Prostate gland (tissue), 2 donors: Measurements from ENCODE around the gene ZSWIM6.

Experiments used
- CTCF ChIP-seq, 4 experiments: fragments of 200-600 bp in 2 of 4; fragments of 450-650 bp in 2 of 4; sonication (generic) in 2 of 4; IDR thresholded peaks; 1 replicate in 3 of 4; 2 replicates in 1 of 4; pipeline ENCODE4 v1.5.1; 2016 to 2019; ENCODE audit warnings: antibody characterized with exemption in 4 of 4, mild to moderate bottlenecking in 2 of 4, moderate library complexity in 2 of 4
- POLR2AphosphoS5 ChIP-seq: sonication (generic); formaldehyde crosslinking; IDR thresholded peaks from one replicate; pipeline ENCODE4 v1.6.1; 2017; ENCODE audit warnings: antibody characterized with exemption

GRCh38 chr5:61298580-61298979 is 33.5 kb upstream of the ZSWIM6 start:
- no peak for TF ChIP-seq CTCF (IDR thresholded peaks at IDR 0.05)
- TF ChIP-seq POLR2AphosphoS5, result no peak
